Fibroblast of skin of right quadriceps (primary cell): ENCODE data around the gene CARNS1.
"Not testable (repeated sequence)": the region's sequence is repeated elsewhere in the genome, so short reads cannot be mapped to it uniquely, and the experiment has no call there.

ENCODE experiments used
- DNase-seq: peaks from one replicate; pipeline ENCODE4 v3.0.0-alpha.2; 2013

The CARNS1 gene

DNA sequence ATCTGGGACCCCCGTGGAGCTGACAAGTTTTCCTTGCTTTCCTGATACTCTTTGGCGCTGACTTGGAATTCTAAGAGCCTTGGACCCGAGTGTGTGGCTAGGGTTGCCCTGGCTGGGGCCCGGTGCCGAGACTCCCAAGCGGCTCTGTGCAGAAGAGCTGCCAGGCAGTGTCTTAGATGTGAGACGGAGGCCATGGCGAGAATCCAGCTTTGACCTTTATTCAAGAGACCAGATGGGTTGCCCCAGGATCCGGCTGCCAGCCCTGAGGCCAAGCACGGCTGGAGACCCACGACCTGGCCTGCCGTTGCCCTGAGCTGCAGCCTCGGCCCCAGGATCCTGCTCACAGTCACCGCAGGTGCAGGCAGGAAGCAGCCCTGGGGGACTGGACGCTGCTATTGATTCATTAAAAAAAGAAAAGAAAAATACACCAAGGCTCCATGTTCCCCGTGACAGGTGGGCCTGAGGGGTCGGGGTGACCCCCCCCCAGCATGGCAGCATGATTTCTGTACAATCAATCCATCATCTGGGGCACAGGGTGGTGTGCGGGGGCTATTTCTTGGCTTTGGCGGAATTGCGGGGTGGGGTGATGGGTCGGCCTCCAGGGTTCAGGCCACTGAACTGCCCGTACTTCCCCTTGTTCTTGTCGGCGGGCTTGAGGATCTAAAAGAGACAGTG lies 17.4 kb upstream of the CARNS1 start:
- DNase-seq, result no peak

- DNase-seq, result no peak
Measured at GRCh38 chr11:67398661-67399563, 16.6 kb upstream of the CARNS1 start.

DNA sequence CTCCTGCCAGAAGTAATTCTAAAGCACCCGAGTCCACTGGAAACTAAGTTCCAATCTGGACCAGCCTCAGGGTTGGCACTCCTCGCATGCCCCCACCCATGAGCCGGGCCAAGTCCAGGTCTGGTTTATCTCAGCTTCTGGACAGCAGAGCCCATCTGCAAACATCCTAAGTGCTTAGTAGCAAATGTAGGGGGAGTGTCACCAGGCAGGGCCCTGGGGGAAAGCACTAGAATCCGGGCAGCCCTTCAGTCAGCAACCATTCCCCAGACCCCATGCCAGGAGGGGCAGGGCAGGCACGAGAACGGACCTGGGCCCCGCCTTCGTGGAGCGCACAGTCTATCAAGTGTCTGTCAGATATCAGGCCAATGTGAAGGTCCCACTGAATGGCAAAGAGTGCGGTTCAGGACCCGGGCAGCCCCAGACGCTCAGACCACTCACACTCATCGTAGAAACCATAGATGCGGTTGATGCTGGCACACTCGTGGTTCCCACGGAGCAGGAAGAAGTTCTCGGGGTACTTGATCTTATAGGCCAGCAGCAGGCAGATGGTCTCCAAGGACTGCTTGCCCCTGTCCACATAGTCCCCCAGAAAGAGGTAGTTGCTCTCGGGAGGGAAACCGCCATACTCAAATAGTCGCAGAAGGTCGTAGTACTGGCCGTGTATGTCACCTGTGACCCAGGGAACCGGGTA lies 15.1 kb upstream of the CARNS1 start:
- DNase-seq, result no peak

DNA sequence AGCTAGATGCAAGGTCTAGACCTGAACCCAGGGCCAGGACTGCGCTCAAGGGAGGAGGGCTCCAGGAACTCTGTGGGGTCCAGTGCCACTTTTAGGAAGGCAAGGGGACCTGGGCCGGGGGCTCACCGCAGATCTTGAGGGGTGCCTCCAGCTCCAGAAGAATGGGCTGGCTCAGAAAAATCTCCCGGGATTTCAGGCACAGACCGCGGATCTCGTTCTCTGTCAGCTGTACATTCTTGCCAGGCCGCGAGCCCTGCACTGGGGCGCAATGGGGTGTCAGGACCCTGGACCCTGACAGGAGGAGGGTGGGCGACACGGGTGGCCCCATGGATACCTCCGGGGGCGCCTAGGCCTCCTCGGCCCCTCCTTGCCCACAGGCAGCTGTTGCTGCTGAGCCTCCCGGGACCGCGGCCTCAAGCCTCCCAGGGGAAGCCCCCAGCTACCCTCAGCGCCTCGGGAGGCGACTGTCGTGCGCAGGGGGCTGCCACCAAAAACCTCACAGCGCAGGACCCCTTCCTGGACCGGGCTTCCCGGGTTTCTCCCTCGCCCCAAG lies 14.5 kb upstream of the CARNS1 start:
- no peak for DNase-seq

- DNase-seq, result peak; percentile 88
Measured at GRCh38 chr11:67401495-67402191, 13.8 kb upstream of the CARNS1 start, which contains the start of gene PPP1CA. Gene PPP1CA, minus strand, starts transcription at chr11:67401858. Its CDS starts 76 bp downstream, at chr11:67401782.

GRCh38 chr11:67402192-67402839 lies 13.2 kb upstream of the CARNS1 start:
- not testable (repeated sequence) for DNase-seq

GRCh38 chr11:67403085-67403484 lies 12.4 kb upstream of the CARNS1 start:
- not testable (repeated sequence) for DNase-seq

DNA sequence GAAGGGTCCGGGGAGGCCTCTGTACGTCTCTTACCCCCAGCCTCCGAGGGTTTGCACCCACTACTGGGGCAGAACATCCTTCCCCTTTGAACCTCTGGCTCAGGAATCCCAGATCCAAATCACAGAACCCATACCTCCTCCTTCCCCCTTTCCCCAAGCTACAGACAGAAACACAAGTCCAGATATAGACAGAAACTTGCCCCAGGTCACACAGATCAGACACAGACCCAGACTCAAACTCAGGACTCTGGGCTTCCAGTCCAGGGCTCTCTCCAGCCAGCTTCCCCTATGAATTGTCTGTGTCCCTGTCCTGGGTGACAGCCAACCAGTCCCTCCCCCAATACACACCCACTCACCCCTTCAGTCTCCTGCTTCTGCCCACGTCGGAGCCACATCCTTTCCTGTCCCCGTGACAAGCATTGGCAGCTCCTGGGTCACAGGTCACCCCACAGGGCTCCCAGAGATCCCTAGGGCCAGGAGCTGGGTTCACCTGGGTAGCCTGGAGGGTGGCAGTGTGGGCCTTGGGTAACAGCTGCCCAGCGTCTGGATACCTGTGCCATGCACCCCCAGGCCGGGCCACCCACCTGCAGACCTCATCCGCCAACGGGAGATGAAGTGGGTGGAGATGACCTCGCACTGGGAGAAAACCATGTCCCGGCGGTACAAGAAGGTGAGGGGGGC lies 10.8 kb upstream of the CARNS1 start:
- no peak for DNase-seq

GRCh38 chr11:67405196-67405567 lies 10.3 kb upstream of the CARNS1 start:
- DNase-seq, result no peak

DNA sequence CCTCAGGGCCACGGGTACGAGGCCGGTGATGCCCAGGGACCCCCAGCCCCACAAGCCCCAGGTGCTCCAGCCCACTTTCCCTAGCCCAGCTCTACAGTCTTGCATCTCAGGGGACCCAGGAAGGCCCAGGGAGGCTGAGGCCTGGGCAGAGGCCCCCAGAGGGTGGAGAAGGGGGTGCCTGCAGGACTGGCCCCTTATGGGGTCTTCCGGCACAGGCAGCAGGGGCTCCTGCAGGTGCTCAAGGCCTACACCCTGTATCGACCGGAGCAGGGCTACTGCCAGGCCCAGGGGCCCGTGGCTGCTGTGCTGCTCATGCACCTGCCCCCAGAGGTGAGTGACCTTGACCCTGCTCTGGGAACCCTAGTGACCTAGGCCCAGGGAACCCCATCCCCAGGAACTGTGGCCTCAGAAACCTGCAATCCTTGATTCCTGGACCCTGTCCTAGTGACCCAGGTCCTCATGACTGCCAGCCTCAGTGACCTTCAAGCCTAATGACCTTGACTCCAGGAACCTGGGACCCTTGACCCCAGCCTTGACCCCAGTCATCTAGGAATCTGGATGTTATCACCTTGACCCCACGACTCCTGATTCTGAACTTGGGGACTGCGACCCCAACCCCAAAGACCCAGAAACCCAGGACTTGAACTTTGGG lies 9.7 kb upstream of the CARNS1 start:
- no peak for DNase-seq

DNA sequence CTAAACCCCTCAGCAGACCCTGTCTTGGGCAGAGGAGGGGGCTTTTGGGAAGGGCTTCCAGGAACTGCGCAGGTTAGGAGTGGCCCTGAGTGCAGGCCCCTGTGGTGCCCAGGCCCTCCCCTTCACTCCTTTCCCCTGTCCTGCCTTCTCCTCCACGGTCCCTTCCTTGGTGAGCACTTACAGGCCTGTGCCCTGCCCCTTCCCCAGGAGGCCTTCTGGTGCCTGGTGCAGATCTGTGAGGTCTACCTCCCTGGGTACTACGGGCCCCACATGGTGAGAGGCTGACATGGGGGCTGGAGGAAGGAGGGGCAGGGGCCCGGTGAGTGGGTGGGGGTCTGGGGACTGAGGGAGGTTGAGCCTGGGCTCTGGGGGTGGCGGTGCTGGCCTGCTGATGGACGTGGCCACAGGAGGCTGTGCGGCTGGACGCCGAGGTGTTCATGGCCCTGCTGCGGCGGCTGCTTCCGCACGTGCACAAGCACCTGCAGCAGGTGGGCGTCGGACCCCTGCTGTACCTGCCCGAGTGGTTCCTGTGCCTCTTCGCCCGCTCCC lies 9.0 kb upstream of the CARNS1 start:
- DNase-seq, result no peak

DNA sequence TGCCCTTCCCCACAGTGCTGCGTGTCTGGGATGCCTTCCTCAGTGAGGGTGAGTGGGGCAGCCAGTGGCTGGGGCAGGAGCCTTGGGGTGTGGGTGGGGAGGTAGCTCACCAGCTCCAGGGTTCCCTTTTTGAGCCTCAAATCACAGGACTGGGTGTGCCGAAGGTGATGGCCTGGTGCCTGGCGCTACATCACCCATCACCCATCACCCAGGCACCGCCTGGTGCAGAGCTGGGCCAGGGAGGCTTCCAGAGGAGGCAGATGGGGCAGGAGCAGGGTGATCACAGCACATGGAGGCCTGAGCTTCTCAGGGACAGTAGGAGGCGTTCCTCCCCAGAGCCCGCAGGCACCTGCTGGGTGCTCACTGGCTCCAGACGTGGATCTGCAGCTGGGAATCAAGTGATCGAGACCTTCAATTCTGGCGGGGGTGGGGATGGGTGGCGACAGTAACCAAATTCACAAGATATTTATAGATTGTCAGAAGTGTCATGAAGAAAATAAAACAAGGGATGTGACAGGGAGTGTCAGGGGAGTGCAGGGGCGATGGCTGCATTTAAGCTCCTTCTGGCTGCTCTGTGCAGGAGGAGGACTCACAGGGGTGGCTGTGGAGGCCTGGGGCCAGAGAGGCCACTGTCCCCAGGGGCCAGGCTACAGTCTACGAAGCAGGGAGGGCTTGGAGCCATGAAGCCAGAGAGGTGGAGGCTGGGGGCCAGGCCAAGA lies 8.3 kb upstream of the CARNS1 start:
- no peak for DNase-seq

DNA sequence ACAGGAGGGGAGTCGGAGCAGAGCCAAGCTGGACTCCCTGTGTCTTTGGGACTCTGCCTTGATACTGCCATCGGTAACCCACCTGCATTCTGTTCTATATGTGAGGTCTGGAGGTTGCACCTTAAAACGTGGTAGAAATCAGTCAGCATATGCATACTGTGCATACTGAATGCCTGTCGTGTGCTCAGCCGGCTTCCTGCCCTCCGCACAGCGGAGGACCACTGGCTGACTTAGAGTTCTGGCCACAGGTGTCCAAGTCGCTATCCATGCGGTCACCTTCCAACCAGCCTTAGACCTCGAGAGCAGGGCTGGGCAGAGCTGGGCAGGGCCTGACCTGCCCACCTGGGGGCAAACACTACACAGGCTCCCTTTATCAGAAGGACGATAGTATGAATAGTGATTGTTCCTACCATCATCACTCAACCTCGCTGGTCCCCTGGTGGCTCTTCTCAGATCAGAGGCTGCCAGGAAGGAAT lies 7.8 kb upstream of the CARNS1 start:
- DNase-seq, result no peak

GRCh38 chr11:67408437-67409200 lies 6.9 kb upstream of the CARNS1 start:
- DNase-seq, result no peak

DNA sequence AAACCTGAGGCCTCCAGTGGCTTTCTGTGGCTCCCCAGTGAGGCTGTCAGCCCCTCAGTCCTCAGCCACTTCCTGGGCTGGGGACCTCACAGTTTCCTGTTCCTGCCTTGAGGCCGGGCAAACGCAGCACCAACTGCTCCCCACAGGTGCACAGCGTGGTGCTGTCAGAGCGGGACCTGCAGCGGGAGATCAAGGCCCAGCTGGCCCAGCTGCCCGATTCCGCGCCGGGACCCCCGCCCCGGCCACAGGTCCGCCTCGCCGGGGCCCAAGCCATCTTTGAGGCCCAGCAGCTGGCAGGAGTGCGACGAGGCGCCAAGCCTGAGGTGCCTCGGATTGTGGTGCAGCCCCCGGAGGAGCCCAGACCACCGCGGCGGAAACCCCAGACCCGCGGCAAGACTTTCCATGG lies 6.2 kb upstream of the CARNS1 start:
- no peak for DNase-seq

DNA sequence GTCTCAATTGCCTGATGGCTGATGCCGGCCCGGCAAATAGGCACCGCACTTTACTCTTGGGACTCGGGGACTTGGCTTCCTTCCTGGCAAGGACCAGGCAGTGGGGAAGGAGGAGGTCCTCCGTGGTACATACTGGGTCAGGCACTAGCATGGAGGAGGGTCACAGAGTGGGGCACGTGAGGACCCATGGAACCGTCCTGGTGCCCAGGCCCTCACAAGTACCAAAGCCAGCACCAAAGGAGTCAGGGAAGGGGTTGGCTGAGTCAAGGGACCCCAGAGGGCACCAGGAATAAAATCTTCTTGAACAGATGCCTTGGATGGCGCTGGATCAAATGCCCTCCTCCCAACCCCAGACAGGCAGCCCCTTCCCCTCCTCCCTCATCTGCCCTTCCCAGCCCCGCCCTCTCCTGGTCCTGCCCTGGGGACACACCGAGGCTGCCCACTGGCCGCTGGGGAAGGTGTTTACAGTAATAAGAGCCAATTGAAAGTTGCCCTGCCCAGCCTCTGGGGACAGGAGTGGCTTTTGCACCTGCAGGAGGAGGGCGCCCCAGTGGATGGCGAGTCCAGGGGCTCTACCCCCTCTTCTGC lies 5.6 kb upstream of the CARNS1 start:
- no peak for DNase-seq

DNA sequence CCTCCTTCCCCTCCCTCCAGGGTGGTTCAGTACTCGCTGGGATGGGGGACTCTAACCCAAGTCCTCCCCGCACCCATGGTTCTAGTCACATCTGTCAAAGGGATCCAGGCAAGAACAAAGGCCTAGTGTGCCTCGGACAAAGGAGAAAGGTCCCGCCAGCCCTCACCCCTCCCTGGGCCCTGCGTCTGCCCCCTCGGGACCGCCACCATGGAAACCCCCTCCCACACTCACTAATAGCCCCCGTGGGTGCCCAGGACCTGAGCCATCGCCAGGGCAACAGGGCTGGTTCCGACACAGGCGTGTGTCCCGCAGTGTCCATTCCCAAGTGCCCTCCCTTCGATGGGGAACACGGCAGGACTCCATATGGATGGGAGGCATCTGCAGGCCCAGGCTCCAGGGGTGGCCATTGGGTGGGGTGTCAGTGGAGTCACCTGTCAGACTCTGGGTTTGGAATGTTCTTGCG lies 5.1 kb upstream of the CARNS1 start:
- DNase-seq, result no peak

DNA sequence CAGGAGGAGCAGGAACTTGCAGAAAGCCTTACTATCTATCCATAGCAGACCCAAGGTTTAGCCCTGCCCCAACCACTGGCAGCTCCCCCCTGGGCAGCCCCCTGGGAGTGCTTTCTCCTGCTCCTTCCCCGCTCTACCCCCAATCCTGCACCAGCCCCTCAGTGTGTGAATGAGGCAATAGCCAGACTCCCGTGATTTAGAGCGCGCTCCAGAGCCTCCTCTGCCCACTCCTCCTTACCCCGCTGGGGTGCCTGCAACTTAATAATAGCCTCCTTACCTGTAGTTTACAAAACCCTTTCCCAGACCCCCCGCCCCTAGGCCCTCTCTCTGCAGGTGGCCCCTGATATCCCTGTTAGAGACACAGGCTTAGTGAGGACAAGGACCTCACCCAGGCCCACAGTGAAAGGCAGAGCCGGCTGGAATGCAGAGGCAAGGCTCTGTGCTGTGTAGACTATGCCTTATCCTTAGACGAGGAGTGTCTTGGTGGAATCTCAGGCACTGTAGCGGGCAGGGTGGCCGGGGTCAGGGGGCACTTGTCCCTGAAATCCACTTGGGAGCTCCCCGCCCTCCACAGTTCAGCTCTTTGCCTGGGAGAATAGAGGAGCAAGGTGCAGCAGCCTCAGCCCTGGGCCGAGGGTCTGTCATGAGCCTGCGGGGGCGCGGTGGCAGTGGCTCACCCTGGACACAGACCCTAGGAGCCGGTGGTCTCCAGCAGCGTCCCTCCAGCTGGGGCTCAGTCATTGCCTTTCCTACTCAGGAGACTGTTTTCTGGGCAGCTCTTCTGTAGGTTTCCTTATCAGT lies 4.3 kb upstream of the CARNS1 start:
- DNase-seq, result no peak
